Measurements from ENCODE around the gene LAMTOR1.
A peak's percentile ranks its signal among the peaks of the same experiment; 100 is the strongest.

The LAMTOR1 gene

DNA sequence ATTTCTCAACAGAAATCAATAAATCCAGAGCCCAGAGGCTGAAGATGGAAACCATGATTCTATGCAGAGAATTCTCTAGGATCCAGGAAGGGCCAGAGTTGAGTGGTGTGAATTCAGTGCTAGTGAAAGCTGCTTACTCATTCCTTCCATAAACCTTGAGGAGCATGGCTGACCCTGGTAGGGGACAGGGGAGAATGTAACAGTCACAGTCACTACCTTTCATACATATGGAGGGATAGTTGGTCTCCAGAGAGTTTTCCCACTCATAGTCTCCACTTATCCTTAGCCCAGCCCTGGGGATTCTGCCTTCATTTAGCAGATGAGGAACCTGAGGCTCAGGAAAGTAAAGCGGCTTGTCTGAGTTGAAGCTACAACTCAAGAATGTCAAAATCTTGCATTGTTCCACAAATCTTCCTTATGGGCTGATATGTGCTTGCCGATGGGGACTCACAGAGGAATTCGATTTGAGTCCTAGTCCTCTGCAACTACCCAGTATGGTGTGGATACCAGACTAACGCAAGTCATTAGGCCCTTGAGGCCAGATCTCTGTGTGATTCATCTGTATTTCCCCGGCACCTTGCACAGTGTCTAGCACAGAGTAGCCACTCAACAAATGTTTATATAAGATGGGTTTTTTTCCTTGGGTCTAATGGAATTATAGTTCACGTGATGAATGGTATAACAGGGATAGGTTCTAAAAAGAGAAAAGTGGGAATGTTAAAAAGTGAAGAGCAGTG, 13.1 kb upstream of the LAMTOR1 start:
- no peak for DNase-seq

DNA sequence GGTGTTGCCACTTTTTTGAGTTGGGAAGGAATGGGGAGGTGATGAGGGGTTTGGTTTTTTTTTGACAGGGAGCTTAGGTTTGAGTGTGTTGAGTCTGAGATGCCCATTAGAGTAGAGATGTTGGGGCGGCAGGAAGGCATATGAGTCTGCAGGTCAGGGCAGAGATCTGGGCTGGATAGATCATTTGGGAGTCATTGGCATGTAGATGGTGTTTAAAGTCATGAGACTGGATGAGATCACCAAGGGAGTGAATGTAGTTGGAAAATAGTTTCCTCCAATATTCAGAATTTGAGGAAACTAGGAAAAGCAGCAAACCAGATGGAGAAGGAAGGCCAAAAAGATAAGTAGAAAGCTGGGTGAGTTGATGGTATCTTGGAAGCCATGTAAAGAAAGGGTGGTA, 11.5 kb upstream of the LAMTOR1 start:
- no peak for DNase-seq

DNA sequence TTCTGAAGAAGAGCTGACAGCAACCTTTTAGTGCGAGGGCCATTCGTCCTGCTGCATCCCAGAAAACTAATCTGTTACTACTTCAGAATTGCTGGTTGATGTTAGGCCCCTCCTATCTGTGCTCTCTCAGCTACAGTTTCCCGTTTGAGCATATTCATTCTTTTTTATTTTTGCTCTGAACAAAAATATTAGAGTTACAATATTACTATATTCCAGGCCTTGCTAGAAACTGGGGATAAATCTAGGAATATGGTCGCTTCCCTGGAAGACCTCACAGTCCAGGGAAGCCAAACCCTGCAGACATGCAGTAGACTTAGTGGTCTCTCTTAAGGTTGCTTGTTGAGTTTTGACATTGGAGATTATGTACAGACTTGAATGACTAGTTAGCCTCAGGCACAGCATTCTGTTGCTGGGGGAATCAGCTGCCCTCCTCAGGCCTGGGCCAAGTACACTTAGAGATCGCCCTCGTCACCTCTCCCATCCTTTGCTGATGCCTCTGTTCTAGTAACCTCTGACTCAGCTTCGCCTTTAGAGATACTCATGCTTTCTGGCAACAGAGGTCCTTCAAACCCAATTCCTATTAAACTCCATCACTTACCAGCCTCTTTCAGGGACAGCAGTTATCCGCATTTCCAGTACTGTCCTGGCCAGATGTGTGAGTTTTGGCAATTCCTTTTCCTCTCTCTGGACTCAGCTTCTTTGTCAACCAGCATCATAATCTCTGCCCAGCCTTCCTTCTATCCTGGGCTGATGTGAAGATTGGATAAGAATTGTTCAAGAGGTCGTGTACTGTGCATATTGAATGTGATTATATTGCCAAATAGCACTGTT, 10.1 kb upstream of the LAMTOR1 start:
- no peak for DNase-seq

DNA sequence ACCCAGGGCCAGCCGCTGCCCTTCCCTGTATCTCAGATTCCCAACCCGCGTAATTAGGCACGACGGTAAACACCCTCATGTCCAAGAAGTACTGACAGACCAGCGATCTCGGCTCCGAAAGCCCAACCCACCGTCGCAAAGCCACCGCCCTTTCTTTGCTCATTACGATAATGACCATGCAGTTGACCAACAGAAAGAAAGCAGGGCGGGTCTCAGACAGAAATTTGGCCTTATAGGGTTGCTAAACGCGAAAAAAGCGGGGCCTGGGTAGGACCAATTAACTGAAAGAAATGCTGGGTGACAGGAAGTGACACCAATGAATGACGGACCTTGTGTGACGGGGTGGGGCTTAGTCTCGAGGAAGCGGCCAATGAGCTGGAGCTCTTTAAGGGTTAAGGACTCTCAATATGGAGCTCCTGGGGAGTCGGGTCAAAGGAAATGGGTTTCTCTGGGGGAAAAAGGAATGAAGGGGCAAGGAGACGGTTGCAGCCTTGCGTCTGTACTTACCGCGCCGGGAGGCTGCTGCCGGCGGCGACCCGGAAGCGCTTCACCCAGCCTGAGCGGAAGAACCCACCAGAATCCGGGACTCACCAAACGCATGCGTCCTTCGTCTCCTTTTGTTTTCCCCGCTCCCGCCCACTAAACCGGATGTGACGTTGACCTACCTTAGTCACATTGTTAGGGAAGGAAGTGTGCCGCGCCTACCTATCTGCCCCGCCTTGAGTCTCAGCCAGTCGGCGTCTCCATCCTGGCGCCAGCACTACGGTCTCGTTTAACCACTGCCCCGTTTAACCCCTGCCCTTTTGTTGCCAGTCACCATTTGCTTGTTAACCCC, 9.3 kb upstream of the LAMTOR1 start, which contains the start of gene ANAPC15:
Gene ANAPC15, minus strand, starts transcription at position 553 of the 835 bp plus-strand sequence. CDS start 1,419 bp downstream, outside the sequence.
- peak; percentile 100 for DNase-seq

DNA sequence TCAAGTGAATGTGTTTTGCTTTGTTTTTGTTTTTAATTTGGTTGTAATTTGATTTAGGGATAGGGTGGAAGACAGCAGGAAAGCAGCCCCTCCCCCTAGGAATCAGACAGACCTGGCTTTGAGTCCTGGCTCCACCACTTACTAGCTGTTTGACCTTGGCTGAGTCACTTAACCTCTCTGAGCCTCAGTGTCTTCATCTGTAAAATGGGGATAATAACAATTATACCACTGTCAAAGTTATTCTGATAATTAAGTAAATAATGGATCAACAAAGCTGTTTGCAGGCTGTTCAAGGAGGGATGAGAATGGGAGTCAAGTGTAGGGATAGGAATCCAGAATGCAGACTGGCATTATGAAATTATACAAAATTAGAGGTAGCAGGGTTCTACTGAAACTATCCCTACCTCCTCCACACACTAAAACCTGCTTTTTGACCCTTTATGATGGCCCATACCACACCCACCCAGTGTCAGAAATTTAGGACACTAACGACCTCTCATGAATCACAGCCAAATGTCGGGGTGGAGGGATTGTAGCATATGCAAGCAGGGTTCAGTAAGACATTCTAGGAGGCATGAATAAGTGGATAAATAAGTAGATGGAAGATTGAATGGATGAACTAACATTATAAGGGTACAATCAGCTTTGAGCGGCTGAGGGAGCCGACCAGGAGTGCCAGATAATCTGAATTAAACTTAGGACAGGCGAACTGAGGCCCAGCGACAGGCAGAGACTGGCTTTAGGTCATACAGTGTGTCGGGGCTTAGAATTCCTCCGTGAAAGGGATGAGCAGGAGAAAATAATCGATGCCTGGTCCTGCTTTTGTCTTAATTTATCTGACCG, 8.4 kb upstream of the LAMTOR1 start:
- DNase-seq: no peak

DNA sequence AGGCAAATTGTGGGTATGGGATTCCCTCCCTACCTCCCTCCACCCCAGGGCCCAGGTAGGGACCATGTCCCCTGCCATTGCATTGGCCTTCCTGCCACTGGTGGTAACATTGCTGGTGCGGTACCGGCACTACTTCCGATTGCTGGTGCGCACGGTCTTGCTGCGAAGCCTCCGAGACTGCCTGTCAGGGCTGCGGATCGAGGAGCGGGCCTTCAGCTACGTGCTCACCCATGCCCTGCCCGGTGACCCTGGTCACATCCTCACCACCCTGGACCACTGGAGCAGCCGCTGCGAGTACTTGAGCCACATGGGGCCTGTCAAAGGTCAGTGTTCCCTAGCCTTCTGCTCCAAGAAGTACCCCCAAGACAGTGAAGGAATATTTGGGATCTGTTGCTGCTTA, 2.8 kb upstream of the LAMTOR1 start, which contains the start of gene TOMT:
Gene TOMT, plus strand, starts transcription at position 37 of the 400 bp plus-strand sequence. Its CDS starts 28 bp downstream, at position 65.
- DNase-seq: no peak

DNA sequence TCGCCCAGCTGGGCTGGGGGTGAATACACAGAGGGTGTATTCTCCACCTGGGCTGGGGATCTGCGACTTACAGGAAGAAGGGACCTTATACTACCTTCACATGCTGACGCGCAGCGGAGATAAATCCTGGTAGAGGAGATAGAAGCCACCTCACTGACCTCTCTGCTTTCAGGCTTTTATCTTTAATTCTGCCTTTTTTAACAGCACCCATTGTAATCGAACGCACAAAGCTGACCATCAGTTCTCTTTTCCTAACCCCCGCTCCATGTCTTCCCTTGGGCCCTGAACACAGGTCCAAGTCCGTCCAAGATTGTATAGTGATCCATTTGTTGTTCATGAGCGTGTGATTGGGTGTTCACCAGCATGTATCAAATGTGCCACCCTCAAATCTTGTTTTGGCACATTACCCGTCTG, 664 bp upstream of the LAMTOR1 start:
- no peak for DNase-seq

DNA sequence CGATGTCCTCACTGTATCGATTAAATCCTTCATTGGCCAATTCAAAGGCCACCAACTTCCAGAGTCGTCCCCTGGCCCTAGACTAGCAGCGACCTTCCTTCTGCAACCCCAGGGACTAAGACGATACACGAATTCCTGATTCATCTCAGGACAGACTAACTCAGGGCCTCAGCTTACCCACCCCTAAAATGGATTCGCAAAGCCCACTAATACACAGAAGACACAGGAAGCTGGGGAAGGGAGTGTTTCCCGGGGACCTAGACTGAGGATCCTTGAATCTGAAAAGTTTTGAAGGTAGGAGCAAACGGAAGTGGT, 509 bp downstream of the LAMTOR1 start:
- no peak for DNase-seq

DNA sequence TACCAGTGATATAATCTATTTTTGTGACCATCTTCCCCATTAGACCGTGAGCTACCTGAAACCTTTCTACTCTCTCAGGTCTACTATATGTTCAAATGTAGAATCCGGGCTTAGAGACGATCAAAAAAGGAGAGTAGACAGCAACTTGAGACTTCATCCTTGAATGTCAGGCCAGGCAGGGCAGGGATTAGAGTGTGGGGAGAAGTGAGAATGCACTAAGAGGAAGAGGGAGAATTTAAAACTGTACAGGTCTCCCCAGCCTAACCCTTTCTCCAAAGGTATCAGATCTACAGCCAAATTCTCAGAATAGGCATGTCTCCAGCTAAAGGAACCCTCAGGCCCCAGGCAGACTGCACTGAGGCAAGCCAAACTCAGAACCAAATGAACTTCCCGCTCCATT, 935 bp downstream of the LAMTOR1 start:
- DNase-seq: no peak

DNA sequence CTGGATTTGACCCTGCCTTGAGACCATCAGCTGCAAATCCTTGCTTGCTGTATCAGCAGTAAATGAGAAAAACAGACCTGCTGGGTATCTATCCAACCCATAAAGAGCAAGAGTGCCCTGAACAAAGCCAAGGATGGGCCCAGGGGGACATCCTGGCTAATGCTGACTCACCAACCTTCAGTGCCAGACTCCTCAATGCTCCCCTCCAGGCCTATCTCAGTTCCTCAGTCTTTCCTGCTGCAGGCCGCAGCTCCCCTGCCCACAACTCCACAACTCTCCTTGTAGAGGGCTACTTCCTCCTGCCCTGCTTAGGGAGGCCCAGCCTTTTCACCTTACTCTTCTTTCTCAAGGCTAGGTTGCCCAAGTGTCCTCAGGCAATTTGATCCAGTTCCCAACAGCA, 2.6 kb downstream of the LAMTOR1 start:
- DNase-seq: peak; percentile 97

DNA sequence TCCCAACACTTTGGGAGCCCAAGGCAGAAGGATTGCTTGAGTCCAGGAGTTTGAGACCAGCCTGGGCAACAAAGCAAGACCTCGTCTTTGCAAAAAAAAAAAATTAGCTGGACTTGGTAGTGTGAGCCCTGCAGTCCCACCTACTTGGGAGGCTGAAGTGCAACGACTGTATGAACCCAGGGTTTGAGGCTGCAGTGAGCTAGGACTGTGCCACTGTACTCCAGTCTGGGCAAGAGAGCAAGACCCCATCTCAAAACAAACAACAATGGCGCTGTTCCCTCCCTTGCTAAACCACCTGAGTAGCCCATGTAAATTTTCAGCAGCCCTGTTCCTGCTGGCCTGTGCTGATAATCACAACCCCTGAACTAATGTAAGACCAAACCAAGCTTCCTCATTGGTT, 3.1 kb downstream of the LAMTOR1 start:
- no peak for DNase-seq

DNA sequence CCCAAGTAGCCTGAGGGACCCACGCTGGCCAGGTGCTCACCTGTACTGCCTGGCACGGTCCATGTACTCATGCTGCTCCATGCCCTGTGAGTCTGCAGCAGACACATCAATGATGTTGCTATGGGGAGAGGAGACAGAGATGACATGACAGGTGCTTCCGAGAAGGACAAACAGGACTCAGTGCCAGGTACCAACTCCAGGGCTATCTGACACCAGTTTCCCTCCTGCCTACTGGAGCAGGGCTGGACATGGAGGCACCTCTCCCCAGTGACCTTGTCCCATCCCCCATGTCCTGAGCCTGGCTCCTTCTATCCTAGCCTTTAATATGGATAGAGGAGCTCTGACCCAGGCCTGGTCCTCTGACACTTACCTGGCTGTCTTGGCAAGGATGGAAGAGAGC, 4.4 kb downstream of the LAMTOR1 start:
- no peak for DNase-seq

DNA sequence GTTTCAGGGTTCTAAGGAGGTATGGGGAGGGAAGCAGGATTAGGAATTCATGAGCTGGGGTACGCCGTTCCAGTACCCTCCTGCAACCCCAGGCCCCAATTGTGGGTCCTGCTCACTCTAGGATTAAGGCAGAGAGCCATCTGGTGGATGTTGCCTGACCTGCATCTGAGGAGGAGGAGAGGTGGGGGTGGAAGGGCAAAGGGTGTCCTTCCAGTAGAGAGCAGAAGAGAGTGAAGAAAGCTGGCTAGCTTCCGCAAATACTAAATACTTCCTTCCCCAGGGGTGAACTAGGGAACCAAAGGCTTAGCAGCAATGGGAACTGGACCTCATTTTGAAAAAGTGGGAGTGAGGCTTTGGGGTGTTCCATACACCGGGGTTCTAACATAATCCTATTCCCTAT, 11.8 kb downstream of the LAMTOR1 start:
- DNase-seq: peak; percentile 93

DNA sequence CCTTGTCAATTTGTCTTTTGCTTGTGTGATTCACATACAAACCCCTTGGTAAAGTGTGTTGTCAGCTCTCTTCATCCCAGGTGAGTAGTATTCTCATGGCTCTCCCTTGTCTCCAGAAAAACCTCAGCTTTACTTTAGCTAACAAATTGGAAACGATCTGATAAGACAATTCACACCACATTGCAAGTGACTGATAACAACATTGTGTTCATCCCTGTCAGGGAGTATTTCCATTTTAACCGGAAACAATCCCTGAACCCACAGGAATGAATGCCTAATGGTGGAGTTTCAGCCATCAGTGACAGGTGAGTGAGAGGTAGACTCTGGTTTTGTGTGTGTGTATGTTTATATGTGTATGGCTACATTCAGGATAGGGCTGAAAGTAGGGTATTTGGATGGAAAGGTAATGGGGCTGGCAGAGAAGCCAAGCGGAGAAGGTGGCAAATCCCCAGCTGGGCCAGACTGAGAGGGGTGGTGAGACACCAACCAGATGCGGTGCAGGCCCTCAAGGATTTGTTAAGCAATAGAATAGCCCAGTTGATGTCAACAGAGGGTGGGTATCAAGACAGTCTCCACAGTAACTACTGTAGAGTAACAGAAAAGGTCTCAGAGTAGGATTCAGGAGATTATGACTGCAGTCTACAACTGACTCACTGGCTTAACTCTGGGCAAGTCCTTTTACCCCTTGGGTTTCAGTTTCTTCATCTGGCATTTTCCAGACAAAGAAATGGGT, 14.9 kb downstream of the LAMTOR1 start:
- no peak for DNase-seq

DNA sequence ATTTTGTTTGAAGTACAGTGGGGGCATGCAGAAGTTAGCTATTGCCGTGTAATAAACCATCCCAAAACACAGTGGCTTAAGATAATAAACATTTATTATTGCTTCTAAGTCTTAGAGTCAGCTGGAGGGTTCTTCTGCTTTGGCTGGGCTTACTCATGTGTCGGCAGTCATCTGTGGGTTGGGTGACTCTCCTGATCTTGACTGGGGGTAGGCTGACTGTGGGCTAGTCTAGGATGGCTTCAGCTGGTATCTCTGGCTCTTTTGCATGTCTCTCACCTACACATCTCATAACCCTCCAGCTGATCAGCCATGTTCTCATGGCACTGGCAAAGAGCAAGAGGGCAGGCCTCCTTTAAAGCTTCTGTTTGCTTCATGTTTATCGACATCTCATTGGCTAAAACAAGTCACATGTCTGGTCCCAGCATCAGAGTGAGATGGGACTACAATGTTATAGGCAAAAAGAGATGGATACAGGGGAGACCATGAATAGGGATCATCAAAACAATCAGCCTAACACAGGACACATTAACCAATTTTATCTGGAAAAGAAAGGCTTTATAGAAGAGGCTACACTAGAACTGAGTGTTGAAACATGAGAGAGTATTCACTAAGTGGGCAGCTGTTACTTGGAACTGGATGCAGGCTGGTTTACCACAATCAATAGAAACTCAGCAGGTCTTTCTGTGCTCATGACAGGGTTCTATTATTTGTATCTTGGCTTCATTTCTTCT, 17.3 kb downstream of the LAMTOR1 start:
- DNase-seq: no peak

DNA sequence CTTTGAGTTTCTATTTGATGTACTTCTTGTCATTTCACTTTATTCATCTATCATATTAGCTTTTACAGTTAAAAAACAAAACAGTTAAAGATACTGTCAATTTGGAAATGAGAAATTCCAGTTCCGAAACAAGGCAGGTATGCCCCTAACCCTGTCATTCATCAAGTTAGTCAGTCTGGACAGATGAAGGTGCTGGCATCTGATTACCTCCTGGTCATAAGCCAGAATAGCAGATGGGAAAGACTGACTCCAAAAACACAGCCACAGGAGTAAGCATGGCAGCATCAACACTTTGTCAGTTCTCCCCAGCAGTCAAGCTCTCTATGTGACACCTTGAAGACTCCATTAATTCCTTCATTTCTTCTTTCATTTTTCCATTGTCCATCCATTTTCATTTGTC, 18.1 kb downstream of the LAMTOR1 start:
- no peak for DNase-seq

DNA sequence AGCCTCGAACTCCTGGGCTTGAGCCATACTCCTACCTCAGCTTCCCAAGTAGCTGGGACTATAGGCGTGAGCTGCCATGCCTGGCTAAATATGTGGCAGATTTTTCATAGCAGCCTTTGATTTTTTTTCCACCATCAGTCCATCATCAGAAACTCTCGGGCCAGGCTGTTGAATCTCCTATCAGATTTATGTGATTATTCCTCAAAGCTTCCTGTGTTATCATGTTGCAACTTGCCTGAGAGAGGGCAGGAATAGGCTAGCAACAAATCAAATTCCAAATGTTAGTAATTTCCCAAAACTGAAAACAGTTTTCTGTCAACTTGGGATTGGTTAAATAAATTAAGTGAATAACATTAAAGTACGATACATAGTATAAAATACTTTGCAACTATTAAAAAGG, 19.0 kb downstream of the LAMTOR1 start:
- no peak for DNase-seq

DNA sequence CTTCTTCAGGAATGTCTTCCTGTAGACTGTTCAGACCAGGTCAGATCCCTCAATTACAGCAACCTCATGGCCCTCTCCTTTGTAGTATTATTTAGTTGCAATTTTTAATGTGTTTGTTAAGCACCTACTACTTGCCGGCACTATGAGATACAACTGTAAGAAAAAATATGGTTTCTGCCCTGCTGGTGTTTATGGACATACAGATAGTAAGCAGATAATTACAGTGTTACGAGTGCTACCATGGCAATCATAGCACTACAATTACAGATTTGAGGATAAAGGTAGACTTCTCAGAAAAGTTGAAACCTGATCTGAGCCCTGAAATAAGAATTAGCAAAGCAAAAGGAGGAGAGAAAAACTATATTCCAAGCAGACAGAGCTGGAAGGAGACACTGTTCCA, 19.7 kb downstream of the LAMTOR1 start:
- DNase-seq: no peak

DNA sequence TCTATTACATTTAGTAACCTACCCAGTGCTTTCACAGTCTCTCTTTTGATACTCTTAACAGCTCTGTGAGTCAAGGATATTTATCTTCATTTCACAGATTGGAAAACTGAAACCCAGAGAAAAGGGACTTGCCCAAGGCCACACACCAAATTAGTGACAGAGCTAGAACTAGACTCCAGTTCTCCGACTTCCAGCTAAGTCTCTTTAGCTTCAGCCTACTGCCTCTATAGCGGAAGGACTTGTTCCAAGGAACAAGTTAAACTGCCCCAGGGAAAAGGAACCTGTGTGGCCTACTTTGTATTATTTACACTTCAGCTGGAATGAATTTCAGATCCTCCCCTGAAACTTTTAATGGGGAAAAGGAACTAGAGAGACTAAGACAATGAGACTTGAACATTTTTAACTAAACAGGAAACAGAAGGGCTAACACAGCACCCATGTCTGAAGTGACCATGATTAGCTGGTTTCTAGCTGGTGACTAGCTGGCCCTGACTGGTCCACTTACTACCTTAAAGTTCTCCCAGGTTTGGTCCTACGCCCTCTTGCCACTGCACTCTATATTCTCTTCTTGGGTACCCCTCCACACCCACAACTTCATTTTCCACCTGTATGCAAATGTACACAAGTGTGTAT, 21.2 kb downstream of the LAMTOR1 start:
- no peak for DNase-seq

DNA sequence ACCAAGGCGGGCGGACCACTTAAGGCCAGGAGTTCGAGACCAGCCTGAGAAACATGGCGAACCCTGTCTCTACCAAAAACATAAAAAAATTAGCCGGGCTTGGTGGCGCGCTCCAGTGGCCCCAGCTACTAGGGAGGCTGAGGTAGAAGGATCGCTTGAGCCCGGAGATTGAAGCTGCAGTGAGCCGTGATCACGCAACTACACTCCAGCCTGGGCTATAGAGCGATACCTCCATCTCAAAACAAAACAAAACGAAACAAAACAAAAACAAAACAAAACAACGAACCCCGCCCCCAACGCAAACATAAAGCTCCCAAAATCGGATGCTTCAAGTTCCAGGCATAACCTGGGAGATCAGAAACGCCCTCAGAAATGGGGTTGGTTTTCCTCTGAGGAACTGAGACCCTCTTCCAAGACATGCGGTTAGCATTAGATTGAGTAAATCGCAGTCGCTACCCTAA, 21.9 kb downstream of the LAMTOR1 start:
- no peak for DNase-seq

All from hematopoietic multipotent progenitor cell treated with erythropoietin and hydrocortisone succinate and interleukin-3 and kit ligand, for 4 days (in vitro differentiated cells).